PC-3 (cell line): ENCODE results near the gene ATF7IP2. TPM values are rescaled to one million over a fixed set of nuclear protein-coding genes. Genes with fewer than 3 reads are reported as not detected.

ENCODE experiments used
- ATAC-seq: fragments of 200-7000 bp; cut with Tn5 transposase; 2 replicates; pipeline ENCODE4 v1.9.1; 2020; ENCODE audit warnings: mild to moderate bottlenecking, moderate library complexity
- BruUV-seq: library from RNA; stranded (reverse); fragments of 400-500 nt; replicated peaks from 2 replicates; lab custom pipeline; 2021; lab: Mats Ljungman, UMichigan
- CTCF ChIA-PET: fragments of 300-600 bp; sonication (Branson Sonifier 250); formaldehyde crosslinking; loops from one replicate; lab custom pipeline; 2022; ENCODE audit warnings: antibody characterized with exemption; lab: Charles Lee
- POLR2A ChIA-PET: fragments of 300-600 bp; sonication (Branson Sonifier 250); formaldehyde crosslinking; loops from one replicate; lab custom pipeline; 2022; ENCODE audit warnings: antibody characterized with exemption; ENCODE audit not compliant: unreplicated experiment; lab: Charles Lee
- DNase-seq: peaks from one replicate; pipeline ENCODE4 v3.0.0-alpha.2; 2015
- H2AFZ ChIP-seq: fragments of 300-600 bp; sonication (generic); 2 replicates; pipeline ENCODE4 v1.6.0; 2016; ENCODE audit warnings: antibody characterized with exemption, low read length
- H3F3A ChIP-seq: fragments of 300-600 bp; sonication (generic); one replicate; pipeline ENCODE4 v1.6.0; 2017; ENCODE audit warnings: antibody characterized with exemption, low read length, control low read depth, mild to moderate bottlenecking; ENCODE audit not compliant: unreplicated experiment
- H3K27ac ChIP-seq: fragments of 300-600 bp; sonication (generic); 2 replicates; pipeline ENCODE4 v1.5.1; 2016; ENCODE audit warnings: mild to moderate bottlenecking, low read length
- H3K27me3 ChIP-seq: fragments of 300-600 bp; sonication (generic); 2 replicates; pipeline ENCODE4 v1.6.1; 2016; ENCODE audit warnings: low read length, mixed read lengths
- H3K36me3 ChIP-seq: fragments of 300-600 bp; sonication (generic); 2 replicates; pipeline ENCODE4 v1.6.1; 2016; ENCODE audit warnings: low read depth, mixed run types, low read length, mixed read lengths
- H3K4me1 ChIP-seq: fragments of 300-600 bp; sonication (generic); 2 replicates; pipeline ENCODE4 v1.5.1; 2016; ENCODE audit warnings: low read length; ENCODE audit not compliant: insufficient read depth
- H3K4me2 ChIP-seq: fragments of 300-600 bp; sonication (generic); 2 replicates; pipeline ENCODE4 v1.6.0; 2016; ENCODE audit warnings: low read length
- H3K4me3 ChIP-seq: fragments of 300-600 bp; sonication (generic); 2 replicates; pipeline ENCODE4 v1.5.1; 2016; ENCODE audit warnings: mild to moderate bottlenecking, low read length, mixed read lengths
- H3K79me2 ChIP-seq: fragments of 300-600 bp; sonication (generic); 2 replicates; pipeline ENCODE4 v1.6.1; 2017; ENCODE audit warnings: low read length, mixed read lengths
- H3K9ac ChIP-seq: fragments of 300-600 bp; sonication (generic); 2 replicates; pipeline ENCODE4 v1.6.0; 2016; ENCODE audit warnings: mild to moderate bottlenecking, low read length
- H3K9me2 ChIP-seq: fragments of 300-600 bp; sonication (generic); replicated peaks from 2 replicates; pipeline ENCODE4 v1.6.1; 2016; ENCODE audit warnings: mixed run types, low read length, mixed read lengths
- H3K9me3 ChIP-seq: fragments of 300-600 bp; sonication (generic); 2 replicates; pipeline ENCODE4 v1.6.1; 2016; ENCODE audit warnings: low read length, mixed read lengths
- H4K20me1 ChIP-seq: fragments of 300-600 bp; sonication (generic); 2 replicates; pipeline ENCODE4 v1.6.1; 2016; ENCODE audit warnings: low read length, mixed read lengths
- EZH2 ChIP-seq: fragments of 300-600 bp; sonication (generic); IDR thresholded peaks from one replicate; pipeline ENCODE4 v1.6.1; 2017; ENCODE audit warnings: antibody characterized with exemption, mild to moderate bottlenecking, low read length; ENCODE audit not compliant: unreplicated experiment
- EZH2phosphoT487 ChIP-seq: fragments of 300-600 bp; sonication (generic); IDR thresholded peaks from 2 replicates; pipeline ENCODE4 v1.6.1; 2018; ENCODE audit warnings: mild to moderate bottlenecking, antibody characterized with exemption, low read length, borderline replicate concordance
- intact Hi-C: fragments of 100-400 bp; cut with micrococcal nuclease; formaldehyde crosslinking; loops from 2 replicates; pipeline ENCODE4 v1.9.0; 2023
- total RNA-seq: library from RNA; depleted of rRNA; stranded (reverse); fragments of >200 nt; gene quantifications from 2 replicates; pipeline ENCODE4 v1.2.3, GENCODE V29; 2014
- TF ChIP-seq, protein P1 (sequence below): fragments of 300-600 bp; sonication (generic); conservative IDR thresholded peaks from 2 replicates; pipeline ENCODE4 v1.5.1; 2017; ENCODE audit warnings: antibody characterized with exemption, low read depth, mild to moderate bottlenecking, low read length

Gene ATF7IP2
- total RNA-seq, 1 experiment from 2014 or later = 6.2 TPM

DNA sequence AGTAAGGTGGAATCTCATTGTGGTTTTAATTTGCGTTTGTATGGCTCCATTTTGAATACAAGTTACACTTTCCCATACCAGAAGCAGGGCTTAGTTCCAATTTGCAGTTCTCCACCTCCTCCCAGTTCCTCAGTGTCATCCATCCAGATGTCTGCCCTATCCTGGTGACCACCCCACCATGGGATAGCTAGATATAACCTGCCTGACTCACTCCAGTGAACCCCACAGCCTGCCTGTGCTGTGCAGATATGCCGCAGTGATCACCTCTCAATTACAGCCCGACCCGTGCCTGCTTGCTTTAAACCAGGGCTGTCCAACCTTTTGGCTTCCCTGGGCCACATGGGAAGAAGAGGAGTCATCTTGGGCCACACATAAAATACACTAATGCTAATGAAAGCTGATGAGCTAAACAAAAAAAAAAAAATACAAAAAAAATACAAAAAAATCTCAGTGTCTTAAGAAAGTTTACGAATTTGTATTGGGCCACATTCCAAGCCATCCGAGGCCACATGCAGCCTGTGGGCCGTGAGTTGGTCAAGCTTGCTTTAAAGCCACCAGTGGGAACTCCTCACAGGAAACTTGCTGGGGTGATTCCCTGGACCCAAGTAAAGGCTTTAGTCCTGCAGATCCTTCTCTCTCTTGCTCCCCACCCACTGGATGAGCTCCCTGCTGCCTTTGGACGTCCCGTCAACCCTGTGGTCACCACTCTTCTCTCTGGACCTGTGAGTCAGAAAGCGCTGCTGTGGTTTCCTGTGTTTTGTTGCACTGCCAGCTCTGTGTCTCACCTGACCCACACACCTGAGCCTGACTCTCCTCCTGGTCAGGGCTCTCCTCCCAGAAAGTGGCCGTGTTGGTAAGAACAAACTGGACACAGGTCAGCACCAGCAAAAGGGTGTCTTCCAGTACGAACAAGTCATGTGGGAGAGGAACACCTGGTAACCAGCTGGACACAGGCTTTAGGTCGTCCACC, 111.6 kb downstream of the ATF7IP2 start:
- H4K20me1 ChIP-seq = no peaks in the 10 kb centered on the region
- intact Hi-C loops = no loop called here
- no peaks in the 10 kb centered on the region for H3K9me3 ChIP-seq
- ChIA-PET CTCF (no interaction called here), POLR2A (no interaction called here)
- H3K36me3 ChIP-seq = no peaks in the 10 kb centered on the region
- no peaks in the 10 kb centered on the region for H3K79me2 ChIP-seq
- no peaks in the 10 kb centered on the region for H3K9me2 ChIP-seq
- no peak overlapping the region for H3K9ac ChIP-seq
- no peaks in the 10 kb centered on the region for H3F3A ChIP-seq
- no TSS peak for BruUV-seq
- TF ChIP-seq EZH2 (no peak), EZH2phosphoT487 (no peak)
- TF ChIP-seq, protein P1, sequence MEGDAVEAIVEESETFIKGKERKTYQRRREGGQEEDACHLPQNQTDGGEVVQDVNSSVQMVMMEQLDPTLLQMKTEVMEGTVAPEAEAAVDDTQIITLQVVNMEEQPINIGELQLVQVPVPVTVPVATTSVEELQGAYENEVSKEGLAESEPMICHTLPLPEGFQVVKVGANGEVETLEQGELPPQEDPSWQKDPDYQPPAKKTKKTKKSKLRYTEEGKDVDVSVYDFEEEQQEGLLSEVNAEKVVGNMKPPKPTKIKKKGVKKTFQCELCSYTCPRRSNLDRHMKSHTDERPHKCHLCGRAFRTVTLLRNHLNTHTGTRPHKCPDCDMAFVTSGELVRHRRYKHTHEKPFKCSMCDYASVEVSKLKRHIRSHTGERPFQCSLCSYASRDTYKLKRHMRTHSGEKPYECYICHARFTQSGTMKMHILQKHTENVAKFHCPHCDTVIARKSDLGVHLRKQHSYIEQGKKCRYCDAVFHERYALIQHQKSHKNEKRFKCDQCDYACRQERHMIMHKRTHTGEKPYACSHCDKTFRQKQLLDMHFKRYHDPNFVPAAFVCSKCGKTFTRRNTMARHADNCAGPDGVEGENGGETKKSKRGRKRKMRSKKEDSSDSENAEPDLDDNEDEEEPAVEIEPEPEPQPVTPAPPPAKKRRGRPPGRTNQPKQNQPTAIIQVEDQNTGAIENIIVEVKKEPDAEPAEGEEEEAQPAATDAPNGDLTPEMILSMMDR = no peak
- H3K27me3 ChIP-seq = no peaks in the 10 kb centered on the region
- H2AFZ ChIP-seq = no peak overlapping the region
- no peak overlapping the region for H3K4me3 ChIP-seq
- H3K27ac ChIP-seq = no peak overlapping the region
- H3K4me2 ChIP-seq = no peak overlapping the region
- DNase-seq (no peak), ATAC-seq (no peak)
- H3K4me1 ChIP-seq = no peaks in the 10 kb centered on the region

DNA sequence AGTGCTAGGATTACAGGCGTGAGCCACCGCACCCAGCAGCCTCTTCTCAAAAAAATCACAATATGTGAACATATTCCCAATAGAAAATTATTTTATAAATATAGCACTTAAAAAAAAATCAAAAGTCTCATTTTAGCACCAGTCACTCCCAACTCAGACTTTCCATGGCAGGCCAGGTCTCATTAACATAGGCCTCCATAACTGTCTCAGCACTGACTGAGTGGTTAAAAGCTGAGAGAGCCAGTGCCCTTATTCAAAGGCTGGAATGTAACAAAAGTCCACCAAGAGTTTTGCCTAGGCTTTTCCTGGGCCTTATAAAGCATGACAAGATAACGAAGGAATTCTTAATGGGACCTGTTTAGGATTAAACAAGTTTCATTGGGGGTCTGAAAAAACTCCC, 114.7 kb downstream of the ATF7IP2 start:
- no peaks in the 10 kb centered on the region for H3K36me3 ChIP-seq
- H3K9me3 ChIP-seq = no peaks in the 10 kb centered on the region
- no TSS peak for BruUV-seq

More for the DNA sequence above, 114.7 kb downstream of the ATF7IP2 start:
- no peak overlapping the region for H3K4me3 ChIP-seq
- no peak overlapping the region for H2AFZ ChIP-seq
- no peak overlapping the region for H3K27ac ChIP-seq
- H3K4me2 ChIP-seq = no peak overlapping the region
- ATAC-seq = no peak
- no peaks in the 10 kb centered on the region for H3K79me2 ChIP-seq
- no peak overlapping the region for H3K9ac ChIP-seq
- intact Hi-C loops = no loop called here
- no peaks in the 10 kb centered on the region for H4K20me1 ChIP-seq
- no peaks in the 10 kb centered on the region for H3K9me2 ChIP-seq
- no peaks in the 10 kb centered on the region for H3F3A ChIP-seq
- no peak for DNase-seq
- TF ChIP-seq, protein P1 = no peak
- no peak for TF ChIP-seq EZH2
- TF ChIP-seq EZH2phosphoT487 = no peak
- POLR2A ChIA-PET = no interaction called here
- no peaks in the 10 kb centered on the region for H3K27me3 ChIP-seq
- CTCF ChIA-PET = no interaction called here
- H3K4me1 ChIP-seq = no peaks in the 10 kb centered on the region
